Measurements from ENCODE around the gene CEP104. TPM values are rescaled to one million over a fixed set of nuclear protein-coding genes. Genes with fewer than 3 reads are reported as not detected.
A peak's percentile ranks its signal among the peaks of the same experiment; 100 is the strongest.

The CEP104 gene
- total and polyA plus RNA-seq, 9 of the 15 experiments (the other 6 are each of a cell fraction or from before 2014, with no cell fraction given), result 11.2 to 63.4 (median 42.6) TPM

GRCh38 chr1:3774276-3774945 lies 82.6 kb downstream of the CEP104 start (continued):
- TF ChIP-seq REST (IDR thresholded peaks at IDR 0.05; ENCODE audit: borderline replicate concordance) (peak; percentile 32; the same call in 1 of the 2 replicates), REST (CRISPR knock-in tag; IDR thresholded peaks at IDR 0.05; ENCODE audit: low read depth) (no peak), XRCC3 (IDR thresholded peaks at IDR 0.05) (no peak), KDM4B (IDR thresholded peaks at IDR 0.05; ENCODE audit: borderline replicate concordance in 2 of 2, low read depth in 1 of 2) (peak in 1 of 2 experiments; percentile 31; a peak in 1 of 4 replicates), NR2C1 (IDR thresholded peaks at IDR 0.05) (no peak), NR2C1 (tag; IDR thresholded peaks at IDR 0.05) (no peak), CEBPB (tag; IDR thresholded peaks at IDR 0.05) (no peak), TRIM28 (IDR thresholded peaks at IDR 0.05) (no peak), CBX1 (IDR thresholded peaks at IDR 0.05; ENCODE audit: low read depth) (0 out of 2 replicates have a peak, but pooled peaks have one; percentile 17), ZBTB7A (IDR thresholded peaks at IDR 0.05; ENCODE audit: borderline replicate concordance, control insufficient read depth, low read depth, low read length) (no peak; the same call in 1 of the 2 replicates), BDP1 (IDR thresholded peaks at IDR 0.05; ENCODE audit: insufficient read depth, insufficient read length) (no peak), CREBBP (IDR thresholded peaks at IDR 0.05; ENCODE audit: low read depth, low read length) (no peak), ZNF134 (CRISPR knock-in tag; conservative IDR thresholded peaks at IDR 0.05) (no peak), HOXB6 (CRISPR knock-in tag; IDR thresholded peaks at IDR 0.05; ENCODE audit: borderline replicate concordance) (no peak), MEF2A (IDR thresholded peaks at IDR 0.05; ENCODE audit: control insufficient read depth, low read depth, low read length) (no peak), ZNF24 (IDR thresholded peaks at IDR 0.05) (no peak), SMARCB1 (IDR thresholded peaks at IDR 0.05; ENCODE audit: insufficient read length, low read depth) (no peak), ZNF174 (CRISPR knock-in tag; IDR thresholded peaks at IDR 0.05) (no peak), TFAM (CRISPR knock-in tag; conservative IDR thresholded peaks at IDR 0.05) (no peak), CBFA2T3 (IDR thresholded peaks at IDR 0.05) (no peak), HMGN3 (IDR thresholded peaks at IDR 0.05; ENCODE audit: borderline replicate concordance, extremely low read depth, insufficient read length, low read depth, low read length) (peak; percentile 94), ZNF197 (CRISPR knock-in tag; IDR thresholded peaks at IDR 0.05; ENCODE audit: low read depth) (0 out of 2 replicates have a peak, but pooled peaks have one; percentile 29), SIRT6 (IDR thresholded peaks at IDR 0.05; ENCODE audit: low read depth, low read length) (no peak), DDX20 (tag; IDR thresholded peaks at IDR 0.05; ENCODE audit: low read depth) (no peak)
